Subcutaneous abdominal adipose tissue (tissue), 5 donors: Measurements from ENCODE around the gene WDR44.

Experiments used
- H3K27ac ChIP-seq: one replicate; pipeline ENCODE4 v1.7.0; 2013; ENCODE audit warnings: low read depth, mild to moderate bottlenecking, inconsistent platforms, low read length, moderate library complexity
- H3K27me3 ChIP-seq, 5 donors: one replicate each; pipeline ENCODE4 v1.7.0; 2013; ENCODE audit warnings: low read length in 5 of 5, inconsistent platforms in 1 of 5; ENCODE audit not compliant: control insufficient read depth in 5 of 5, insufficient read depth in 4 of 5
- H3K36me3 ChIP-seq, 5 donors: one replicate each; pipeline ENCODE4 v1.7.0; 2013; ENCODE audit warnings: low read length in 5 of 5; ENCODE audit not compliant: control insufficient read depth in 5 of 5, insufficient read depth in 5 of 5
- H3K4me1 ChIP-seq, 5 donors: one replicate each; pipeline ENCODE4 v1.7.0; 2013; ENCODE audit warnings: low read length in 5 of 5, mild to moderate bottlenecking in 3 of 5, moderate library complexity in 1 of 5; ENCODE audit not compliant: control insufficient read depth in 5 of 5, insufficient read depth in 5 of 5
- H3K4me3 ChIP-seq, 5 donors: one replicate each; pipeline ENCODE4 v1.7.0; 2013; ENCODE audit warnings: low read length in 5 of 5, low read depth in 1 of 5
- H3K9ac ChIP-seq, 5 donors: one replicate each; pipeline ENCODE4 v1.7.0; 2013; ENCODE audit warnings: low read length in 5 of 5, mild to moderate bottlenecking in 4 of 5, moderate library complexity in 3 of 5
- H3K9me3 ChIP-seq, 5 donors: one replicate each; pipeline ENCODE4 v1.7.0; 2013; ENCODE audit warnings: low read length in 5 of 5; ENCODE audit not compliant: control insufficient read depth in 5 of 5
- donor health status: healthy.
- donor health status: healthy.
- donor health status: healthy.
- donor health status: healthy.
- donor health status: healthy.

The WDR44 gene

DNA sequence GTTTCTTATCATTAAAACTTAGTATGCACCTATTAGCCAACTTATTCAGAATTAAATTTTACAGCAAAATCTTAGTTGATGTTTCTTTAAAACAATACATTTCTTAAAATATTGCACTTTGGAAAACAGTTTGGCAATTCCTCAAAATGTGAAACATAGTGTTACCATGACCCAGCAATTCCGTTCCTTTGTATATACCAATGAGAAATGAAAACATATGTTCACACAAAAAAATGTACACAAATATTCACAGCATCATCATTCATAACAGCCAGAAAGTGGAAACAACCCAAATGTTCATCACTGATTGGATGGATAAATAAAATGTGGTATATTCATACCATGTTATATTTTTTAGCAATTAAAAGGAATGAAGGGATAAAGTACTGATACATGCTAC is 50.2 kb downstream of the WDR44 start:
- Histone ChIP-seq H3K36me3 (peaks cover 4 to 22% (median 10%) of the 10 kb centered on the region in 5 donors), H3K4me3 (no peak overlapping the region), H3K4me1 (no peaks in the 10 kb centered on the region)

DNA sequence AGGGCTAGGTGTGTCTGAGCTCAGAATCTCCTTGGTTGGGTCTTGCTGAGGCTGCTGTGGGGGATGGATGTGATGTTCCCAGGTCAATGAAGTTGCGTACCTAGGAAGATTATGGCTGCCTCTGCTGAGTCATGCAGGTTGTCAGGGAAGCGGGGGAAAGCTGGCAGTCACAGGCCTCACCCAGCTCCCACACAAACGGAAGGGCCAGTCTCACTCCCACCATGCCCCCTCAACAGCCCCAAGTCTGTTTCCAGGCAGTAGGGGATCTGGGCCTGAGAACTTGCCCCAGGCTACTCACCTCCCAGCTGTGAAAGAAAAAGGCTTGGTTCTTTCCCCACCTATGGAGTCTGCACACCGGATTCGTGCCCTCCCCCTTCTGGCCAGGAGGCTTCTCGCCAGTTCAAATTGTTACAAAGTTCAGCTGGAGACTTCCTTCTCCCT is 72.9 kb downstream of the WDR44 start:
- H3K4me3 ChIP-seq, result no peak overlapping the region
- H3K27ac ChIP-seq, result no peak overlapping the region
- H3K9me3 ChIP-seq, result no peaks in the 10 kb centered on the region
- H3K36me3 ChIP-seq, result no peaks in the 10 kb centered on the region
- peaks cover 0 to 18% (median 8%) of the 10 kb centered on the region in 5 donors for H3K4me1 ChIP-seq
- H3K27me3 ChIP-seq, result no peaks in the 10 kb centered on the region
- H3K9ac ChIP-seq, result no peak overlapping the region

More for the DNA sequence above, 50.2 kb downstream of the WDR44 start:
- H3K9me3 ChIP-seq, result no peaks in the 10 kb centered on the region
- no peak overlapping the region for H3K27ac ChIP-seq
- no peak overlapping the region for H3K9ac ChIP-seq
- H3K27me3 ChIP-seq, result no peaks in the 10 kb centered on the region

DNA sequence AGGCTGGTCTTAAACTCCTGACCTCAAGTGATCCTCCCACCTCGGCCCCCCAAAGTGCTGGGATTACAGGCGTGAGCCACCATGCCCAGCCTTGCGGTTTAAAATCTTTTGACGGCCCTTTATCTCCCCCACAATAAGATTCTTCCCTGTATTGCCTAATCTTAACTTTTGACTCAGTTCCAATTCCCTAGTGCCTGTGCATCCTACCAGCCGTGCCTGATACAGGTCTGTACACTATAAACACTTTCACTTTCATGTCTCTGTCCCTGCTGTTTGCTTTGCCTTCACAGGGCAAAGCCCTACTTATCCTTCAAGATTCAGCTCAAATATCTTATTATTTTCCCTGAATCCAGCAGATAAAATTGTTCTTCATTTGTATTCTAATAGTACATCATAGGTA is 74.6 kb downstream of the WDR44 start:
- Histone ChIP-seq H3K27ac (peak overlapping the region; percentile 67), H3K36me3 (no peaks in the 10 kb centered on the region), H3K9ac (no peak overlapping the region), H3K4me1 (peaks cover 0 to 18% (median 8%) of the 10 kb centered on the region in 5 donors), H3K4me3 (no peak overlapping the region), H3K9me3 (no peaks in the 10 kb centered on the region), H3K27me3 (no peaks in the 10 kb centered on the region)

- H3K27ac ChIP-seq, result no peak overlapping the region
- H3K4me1 ChIP-seq, result peaks cover 0 to 17% (median 8%) of the 10 kb centered on the region in 5 donors
- H3K27me3 ChIP-seq, result no peaks in the 10 kb centered on the region
- H3K9me3 ChIP-seq, result no peaks in the 10 kb centered on the region
- no peak overlapping the region for H3K9ac ChIP-seq
- no peak overlapping the region for H3K4me3 ChIP-seq
- H3K36me3 ChIP-seq, result peaks cover 0 to under 1% (median 0%) of the 10 kb centered on the region in 5 donors
Observed at GRCh38 chrX:118423558-118423957, 77.7 kb downstream of the WDR44 start.

DNA sequence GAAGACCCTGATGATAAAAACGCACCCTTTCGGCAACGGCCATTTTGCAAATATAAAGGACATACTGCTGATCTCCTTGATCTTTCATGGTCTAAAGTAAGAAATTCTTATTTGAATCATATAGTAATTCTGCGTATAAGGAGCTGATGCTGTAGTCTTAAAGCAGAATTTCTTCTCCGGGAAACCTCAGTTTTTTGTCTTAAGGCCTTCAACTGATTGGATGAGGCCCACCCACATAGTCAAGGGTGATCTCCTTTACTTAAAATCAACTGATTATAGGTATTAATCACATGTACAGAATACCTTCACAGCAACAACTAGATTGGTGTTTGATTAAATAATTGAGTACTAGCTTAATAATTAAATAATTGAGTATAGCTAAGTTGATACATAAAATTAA is 86.9 kb downstream of the WDR44 start:
- no peak overlapping the region for H3K4me3 ChIP-seq
- no peaks in the 10 kb centered on the region for H3K27me3 ChIP-seq
- no peak overlapping the region for H3K27ac ChIP-seq
- H3K36me3 ChIP-seq, result peaks cover 11 to 19% (median 13%) of the 10 kb centered on the region in 5 donors
- no peaks in the 10 kb centered on the region for H3K4me1 ChIP-seq
- H3K9ac ChIP-seq, result no peak overlapping the region
- no peaks in the 10 kb centered on the region for H3K9me3 ChIP-seq

DNA sequence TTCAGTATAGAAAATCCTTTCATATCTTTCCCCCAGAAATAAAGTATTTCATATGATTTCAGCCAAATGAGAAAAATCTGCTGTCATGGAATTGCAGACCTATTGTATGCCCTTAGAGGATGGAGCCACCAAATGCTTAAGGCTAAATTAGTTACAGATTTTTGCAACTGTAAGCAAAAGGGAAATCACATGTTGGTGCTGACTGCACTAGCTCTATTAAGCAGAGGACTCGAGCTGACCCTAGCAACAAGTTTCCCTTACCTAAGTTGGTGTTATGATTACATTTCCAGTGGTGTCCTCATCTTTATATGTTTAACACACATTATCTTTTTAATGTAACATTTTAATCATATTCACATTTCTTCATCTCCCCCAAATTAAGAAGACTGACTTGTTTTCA is 91.4 kb downstream of the WDR44 start:
- Histone ChIP-seq H3K36me3 (peaks cover 9 to 23% (median 15%) of the 10 kb centered on the region in 5 donors), H3K27ac (no peak overlapping the region), H3K4me3 (no peak overlapping the region), H3K9ac (no peak overlapping the region), H3K9me3 (no peaks in the 10 kb centered on the region), H3K4me1 (no peaks in the 10 kb centered on the region), H3K27me3 (no peaks in the 10 kb centered on the region)

- Histone ChIP-seq H3K36me3 (peaks cover 2 to 12% (median 6%) of the 10 kb centered on the region in 5 donors), H3K4me3 (no peak overlapping the region), H3K27me3 (no peaks in the 10 kb centered on the region), H3K9me3 (no peaks in the 10 kb centered on the region), H3K27ac (no peak overlapping the region), H3K9ac (no peak overlapping the region), H3K4me1 (no peaks in the 10 kb centered on the region)
Observed at GRCh38 chrX:118448273-118448783, 102.4 kb downstream of the WDR44 start.

GRCh38 chrX:118455013-118455412 is 109.1 kb downstream of the WDR44 start:
- Histone ChIP-seq H3K4me3 (no peak overlapping the region), H3K27ac (no peak overlapping the region), H3K4me1 (peaks cover 0 to 2% (median 0%) of the 10 kb centered on the region in 5 donors), H3K9me3 (no peaks in the 10 kb centered on the region), H3K36me3 (peaks cover 0 to 3% (median 0%) of the 10 kb centered on the region in 5 donors), H3K9ac (no peak overlapping the region), H3K27me3 (no peaks in the 10 kb centered on the region)

- no peaks in the 10 kb centered on the region for H3K36me3 ChIP-seq
- H3K27ac ChIP-seq, result no peak overlapping the region
- no peak overlapping the region for H3K4me3 ChIP-seq
- no peak overlapping the region for H3K9ac ChIP-seq
- peaks cover 0 to 4% (median 0%) of the 10 kb centered on the region in 5 donors for H3K4me1 ChIP-seq
- no peaks in the 10 kb centered on the region for H3K9me3 ChIP-seq
- no peaks in the 10 kb centered on the region for H3K27me3 ChIP-seq
Observed at GRCh38 chrX:118459494-118459893, 113.6 kb downstream of the WDR44 start.

- no peak overlapping the region for H3K9ac ChIP-seq
- no peaks in the 10 kb centered on the region for H3K36me3 ChIP-seq
- no peaks in the 10 kb centered on the region for H3K9me3 ChIP-seq
- peaks cover 0 to 16% (median 7%) of the 10 kb centered on the region in 5 donors for H3K4me1 ChIP-seq
- no peak overlapping the region for H3K4me3 ChIP-seq
- no peaks in the 10 kb centered on the region for H3K27me3 ChIP-seq
- H3K27ac ChIP-seq, result peak overlapping the region; percentile 65
Observed at GRCh38 chrX:118464501-118464900, 118.6 kb downstream of the WDR44 start.
